ENCODE results near the gene CDH20.

Gene CDH20

GRCh38 chr18:61531891-61532290 lies 198.7 kb downstream of the CDH20 start:
- DNase-seq (ENCODE audit: low read depth): no peak

GRCh38 chr18:61535401-61535800 lies 202.2 kb downstream of the CDH20 start:
- no peak for DNase-seq (ENCODE audit: low read depth)

GRCh38 chr18:61541673-61542072 lies 208.4 kb downstream of the CDH20 start:
- DNase-seq (ENCODE audit: low read depth): no peak

- no peak for DNase-seq (ENCODE audit: low read depth)
Observed at GRCh38 chr18:61542596-61542995, 209.4 kb downstream of the CDH20 start.

- DNase-seq (ENCODE audit: low read depth): no peak
Observed at GRCh38 chr18:61543518-61543917, 210.3 kb downstream of the CDH20 start.

GRCh38 chr18:61544178-61544577 lies 210.9 kb downstream of the CDH20 start:
- no peak for DNase-seq (ENCODE audit: low read depth)

GRCh38 chr18:61545281-61546245 lies 212.3 kb downstream of the CDH20 start:
- DNase-seq (ENCODE audit: low read depth): no peak

GRCh38 chr18:61546590-61546989 lies 213.4 kb downstream of the CDH20 start:
- DNase-seq (ENCODE audit: low read depth): no peak

- DNase-seq (ENCODE audit: low read depth): no peak
Observed at GRCh38 chr18:61549416-61549815, 216.2 kb downstream of the CDH20 start.

GRCh38 chr18:61549889-61550288 lies 216.7 kb downstream of the CDH20 start:
- no peak for DNase-seq (ENCODE audit: low read depth)

- no peak for DNase-seq (ENCODE audit: low read depth)
Observed at GRCh38 chr18:61551586-61551985, 218.4 kb downstream of the CDH20 start.

- DNase-seq (ENCODE audit: low read depth): no peak
Observed at GRCh38 chr18:61553045-61553659, 219.9 kb downstream of the CDH20 start.

GRCh38 chr18:61554117-61554776 lies 221.0 kb downstream of the CDH20 start:
- no peak for DNase-seq (ENCODE audit: low read depth)

- DNase-seq (ENCODE audit: low read depth): no peak
Observed at GRCh38 chr18:61554946-61555361, 221.7 kb downstream of the CDH20 start.

GRCh38 chr18:61556316-61556715 lies 223.1 kb downstream of the CDH20 start:
- DNase-seq (ENCODE audit: low read depth): no peak

- no peak for DNase-seq (ENCODE audit: low read depth)
Observed at GRCh38 chr18:61556862-61557261, 223.6 kb downstream of the CDH20 start.

- DNase-seq (ENCODE audit: low read depth): no peak
Observed at GRCh38 chr18:61569176-61569892, 236.1 kb downstream of the CDH20 start.

- no peak for DNase-seq (ENCODE audit: low read depth)
Observed at GRCh38 chr18:61570070-61570469, 236.8 kb downstream of the CDH20 start.

- DNase-seq (ENCODE audit: low read depth): no peak
Observed at GRCh38 chr18:61572084-61572655, 238.9 kb downstream of the CDH20 start.

GRCh38 chr18:61572871-61573270 lies 239.6 kb downstream of the CDH20 start:
- no peak for DNase-seq (ENCODE audit: low read depth)

GRCh38 chr18:61574665-61575064 lies 241.4 kb downstream of the CDH20 start:
- no peak for DNase-seq (ENCODE audit: low read depth)

- DNase-seq (ENCODE audit: low read depth): no peak
Observed at GRCh38 chr18:61575419-61575818, 242.2 kb downstream of the CDH20 start.
